ENCODE results near the gene TRIM32.

The TRIM32 gene

DNA sequence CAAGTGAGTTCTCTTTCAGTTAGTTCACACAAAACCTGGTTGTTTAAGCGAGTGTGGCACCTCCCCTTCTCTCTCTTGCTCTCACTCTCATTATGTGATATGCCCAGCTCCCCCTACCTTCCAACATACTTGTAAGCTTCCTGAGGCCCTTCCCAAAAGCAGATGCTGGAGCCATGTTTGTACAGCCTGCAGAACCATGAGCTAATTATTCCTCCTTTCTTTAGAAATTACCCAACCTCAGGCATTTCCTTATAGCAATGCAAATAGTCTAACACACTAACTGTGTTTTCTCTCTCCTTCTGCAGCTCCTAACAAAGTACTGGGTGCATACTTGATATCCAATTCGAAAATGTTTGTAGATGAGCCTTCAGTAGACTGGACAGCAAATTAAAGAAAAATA, 62.7 kb downstream of the TRIM32 start:
- no peak for DNase-seq
- Histone ChIP-seq H3K27ac (ENCODE audit: insufficient read depth, low read length, poor library complexity, severe bottlenecking) (no peak overlapping the region), H3K27me3 (replicated peaks; ENCODE audit: control insufficient read depth, insufficient read depth, low read length, poor library complexity, severe bottlenecking) (no peaks in the 10 kb centered on the region), H3K4me3 (ENCODE audit: insufficient read depth, low read depth, low read length, poor library complexity, severe bottlenecking) (no peak overlapping the region), H3K4me1 (ENCODE audit: control insufficient read depth, insufficient read depth, low read length, poor library complexity, severe bottlenecking) (no peaks in the 10 kb centered on the region), H3K9me3 (ENCODE audit: control insufficient read depth, low read length) (no peaks in the 10 kb centered on the region), H3K36me3 (ENCODE audit: control insufficient read depth, insufficient read depth, low read length) (no peaks in the 10 kb centered on the region)

DNA sequence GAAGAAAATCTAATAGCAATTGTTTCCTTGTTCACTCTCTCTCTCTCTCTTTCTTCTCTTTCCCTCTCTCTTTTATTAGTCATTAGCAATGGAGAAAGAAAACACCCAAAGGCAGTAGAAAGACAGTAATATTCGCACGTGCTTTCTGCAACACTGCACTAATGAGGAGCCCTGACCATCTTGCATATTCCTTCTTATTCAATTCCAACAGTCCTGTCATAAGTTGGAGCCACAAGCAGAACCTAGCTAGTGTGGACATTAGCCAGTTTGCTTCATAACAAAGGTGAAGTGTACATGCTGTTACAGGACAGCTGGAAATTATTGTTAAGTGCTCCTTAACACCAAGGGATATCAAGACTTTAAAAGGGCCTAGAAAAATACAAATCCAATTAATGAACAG, 63.4 kb downstream of the TRIM32 start:
- no peak for DNase-seq
- H3K27ac ChIP-seq (ENCODE audit: insufficient read depth, low read length, poor library complexity, severe bottlenecking): no peak overlapping the region
- H3K9me3 ChIP-seq (ENCODE audit: control insufficient read depth, low read length): no peaks in the 10 kb centered on the region
- no peaks in the 10 kb centered on the region for H3K36me3 ChIP-seq (ENCODE audit: control insufficient read depth, insufficient read depth, low read length)
- no peaks in the 10 kb centered on the region for H3K27me3 ChIP-seq (replicated peaks; ENCODE audit: control insufficient read depth, insufficient read depth, low read length, poor library complexity, severe bottlenecking)
- H3K4me1 ChIP-seq (ENCODE audit: control insufficient read depth, insufficient read depth, low read length, poor library complexity, severe bottlenecking): no peaks in the 10 kb centered on the region
- no peak overlapping the region for H3K4me3 ChIP-seq (ENCODE audit: insufficient read depth, low read depth, low read length, poor library complexity, severe bottlenecking)

Measured in effector memory CD4-positive, alpha-beta T cell (primary cell).